Lung (tissue), 12 donors: ENCODE results near the gene RADIL. TPM values are rescaled to one million over a fixed set of nuclear protein-coding genes. Genes with fewer than 3 reads are reported as not detected.

ENCODE experiments used
- ATAC-seq: fragments of 200-7000 bp; cut with Tn5 transposase; one replicate; pipeline ENCODE4 v1.9.1; 2020; ENCODE audit warnings: moderate number of reproducible peaks; ENCODE audit not compliant: insufficient read depth, low FRiP score
- DNase-seq, 3 donors: peaks; one replicate each; pipeline ENCODE4 v3.0.0-alpha.2; 2013 to 2017
- H3K27ac ChIP-seq, 2 donors: one replicate each; pipeline ENCODE4 v1.5.1; 2013; ENCODE audit warnings: mild to moderate bottlenecking in 2 of 2, moderate library complexity in 2 of 2, control low read depth in 1 of 2, inconsistent platforms in 1 of 2, low read depth in 1 of 2, low read length in 1 of 2
- H3K27me3 ChIP-seq, 3 donors: one replicate each; pipeline ENCODE4 v1.5.1; 2013; ENCODE audit warnings: low read length in 2 of 3; ENCODE audit not compliant: control insufficient read depth in 3 of 3, insufficient read depth in 3 of 3
- H3K36me3 ChIP-seq, 4 donors: one replicate each; pipeline ENCODE4 v1.5.1; 2013; ENCODE audit warnings: low read length in 4 of 4, mild to moderate bottlenecking in 1 of 4, moderate library complexity in 1 of 4; ENCODE audit not compliant: control insufficient read depth in 4 of 4, insufficient read depth in 4 of 4
- H3K4me1 ChIP-seq, 5 donors: one replicate each; pipeline ENCODE4 v1.5.1; 2013; ENCODE audit warnings: low read length in 5 of 5, mild to moderate bottlenecking in 2 of 5, moderate library complexity in 1 of 5; ENCODE audit not compliant: control insufficient read depth in 5 of 5, insufficient read depth in 5 of 5
- H3K4me3 ChIP-seq: one replicate; pipeline ENCODE4 v1.5.1; 2013; ENCODE audit warnings: mild to moderate bottlenecking, control low read depth, moderate library complexity
- H3K9ac ChIP-seq, 2 donors: one replicate each; pipeline ENCODE4 v1.5.1; 2013; ENCODE audit warnings: low read length in 2 of 2, control low read depth in 1 of 2; ENCODE audit not compliant: insufficient read depth in 1 of 2
- H3K9me3 ChIP-seq, 4 donors: one replicate each; pipeline ENCODE4 v1.5.1; 2013; ENCODE audit warnings: low read length in 3 of 4, mild to moderate bottlenecking in 1 of 4, moderate library complexity in 1 of 4; ENCODE audit not compliant: control insufficient read depth in 4 of 4, insufficient read depth in 3 of 4
- WGBS, 2 donors: extraction: QIAGEN DNeasy Blood & Tissue Kit; methylation state at CpG; one replicate each; pipeline ENCODE4 v1.1.7; 2013; 5-methylcytosine and 5-hydroxymethylcytosine counted together
- polyA plus RNA-seq, 2 donors: library from polyadenylated mRNA; stranded (reverse); fragments of 200-250 nt; gene quantifications; one replicate each; pipeline ENCODE4 v1.2.1, GENCODE V29; 2013
- total RNA-seq, 2 donors: library from RNA; depleted of rRNA in 1 of 2; stranded (reverse); fragments of >200 nt in 1 of 2; gene quantifications; one replicate each; pipeline ENCODE4 v1.2.1, GENCODE V29; 2014 to 2021
- TF ChIP-seq, protein P1 (sequence below): IDR thresholded peaks from 2 replicates; pipeline ENCODE4 v1.5.1; 2012; ENCODE audit warnings: mild to moderate bottlenecking; ENCODE audit errors: control extremely low read depth, extremely low read depth
- donor health status: control.
- donor health status: control.
- donor health status: Bipolar disorder and iron deficiency.
- donor health status: healthy.
- donor health status: DM: yes; HTN: yes; CAD: no.

Gene RADIL
- total and polyA plus RNA-seq, 4 donors, result 3.7 to 9.3 (median 6.3) TPM

DNA sequence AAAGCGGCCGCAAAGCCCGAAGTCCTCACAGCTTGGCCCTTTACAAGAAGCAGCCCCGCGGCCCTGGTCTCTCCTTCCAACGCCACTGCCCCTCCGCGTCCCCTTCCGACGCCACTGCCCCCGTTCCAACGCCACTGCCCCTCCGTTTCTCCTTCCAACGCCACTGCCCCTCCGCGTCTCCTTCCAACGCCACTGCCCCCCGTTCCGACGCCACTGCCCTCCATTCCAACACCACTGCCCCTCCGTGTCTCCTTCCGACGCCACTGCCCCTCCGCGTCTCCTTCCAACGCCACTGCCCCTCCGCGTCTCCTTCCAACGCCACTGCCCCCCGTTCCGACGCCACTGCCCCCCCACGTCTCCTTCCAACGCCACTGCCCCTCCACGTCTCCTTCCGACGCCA is 75.0 kb downstream of the RADIL start:
- WGBS, 2 donors, result 77 to 86% methylated on average over 37 of the region's 37 CpGs
- TF ChIP-seq, protein P1, sequence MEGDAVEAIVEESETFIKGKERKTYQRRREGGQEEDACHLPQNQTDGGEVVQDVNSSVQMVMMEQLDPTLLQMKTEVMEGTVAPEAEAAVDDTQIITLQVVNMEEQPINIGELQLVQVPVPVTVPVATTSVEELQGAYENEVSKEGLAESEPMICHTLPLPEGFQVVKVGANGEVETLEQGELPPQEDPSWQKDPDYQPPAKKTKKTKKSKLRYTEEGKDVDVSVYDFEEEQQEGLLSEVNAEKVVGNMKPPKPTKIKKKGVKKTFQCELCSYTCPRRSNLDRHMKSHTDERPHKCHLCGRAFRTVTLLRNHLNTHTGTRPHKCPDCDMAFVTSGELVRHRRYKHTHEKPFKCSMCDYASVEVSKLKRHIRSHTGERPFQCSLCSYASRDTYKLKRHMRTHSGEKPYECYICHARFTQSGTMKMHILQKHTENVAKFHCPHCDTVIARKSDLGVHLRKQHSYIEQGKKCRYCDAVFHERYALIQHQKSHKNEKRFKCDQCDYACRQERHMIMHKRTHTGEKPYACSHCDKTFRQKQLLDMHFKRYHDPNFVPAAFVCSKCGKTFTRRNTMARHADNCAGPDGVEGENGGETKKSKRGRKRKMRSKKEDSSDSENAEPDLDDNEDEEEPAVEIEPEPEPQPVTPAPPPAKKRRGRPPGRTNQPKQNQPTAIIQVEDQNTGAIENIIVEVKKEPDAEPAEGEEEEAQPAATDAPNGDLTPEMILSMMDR, result no peak
- H3K27ac ChIP-seq, result no peak overlapping the region
- H3K36me3 ChIP-seq, result peaks cover 0 to 15% (median 8%) of the 10 kb centered on the region in 4 donors
- no peak for DNase-seq
- H3K4me1 ChIP-seq, result no peaks in the 10 kb centered on the region
- H3K4me3 ChIP-seq, result no peak overlapping the region
- ATAC-seq, result no peak
- no peak overlapping the region for H3K9ac ChIP-seq
- H3K9me3 ChIP-seq, result peaks cover 0 to 8% (median 2%) of the 10 kb centered on the region in 4 donors
- H3K27me3 ChIP-seq, result no peaks in the 10 kb centered on the region

DNA sequence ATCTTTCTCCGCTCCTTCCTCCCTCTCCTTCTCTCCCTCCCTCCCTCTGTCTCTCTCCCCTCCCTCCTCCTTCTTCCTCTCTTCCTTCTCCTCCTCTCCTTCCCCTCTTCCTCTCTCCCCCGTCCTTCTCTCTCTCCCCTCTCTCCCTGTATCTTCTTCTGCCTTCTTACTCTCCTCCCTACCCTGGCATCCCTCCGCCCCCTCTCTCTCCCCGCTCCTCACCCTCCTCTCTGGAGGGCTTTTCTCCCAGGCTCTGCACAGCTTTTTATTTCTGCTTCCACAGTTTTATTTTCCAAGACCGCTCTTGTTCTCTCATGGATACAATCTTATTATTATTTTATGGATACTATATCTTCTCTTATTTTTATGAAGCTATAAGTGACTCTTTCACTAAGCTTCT is 75.5 kb downstream of the RADIL start:
- H3K27ac ChIP-seq, result no peak overlapping the region
- ATAC-seq (no peak), DNase-seq (no peak)
- WGBS, 2 donors, result 65 to 72% methylated on average over 5 of the region's 5 CpGs
- H3K4me1 ChIP-seq, result no peaks in the 10 kb centered on the region
- no peak overlapping the region for H3K9ac ChIP-seq
- H3K9me3 ChIP-seq, result peaks cover 0 to 5% (median 0%) of the 10 kb centered on the region in 4 donors
- H3K36me3 ChIP-seq, result peaks cover 0 to 11% (median 3%) of the 10 kb centered on the region in 4 donors
- no peak overlapping the region for H3K4me3 ChIP-seq
- TF ChIP-seq, protein P1, result no peak
- no peaks in the 10 kb centered on the region for H3K27me3 ChIP-seq

DNA sequence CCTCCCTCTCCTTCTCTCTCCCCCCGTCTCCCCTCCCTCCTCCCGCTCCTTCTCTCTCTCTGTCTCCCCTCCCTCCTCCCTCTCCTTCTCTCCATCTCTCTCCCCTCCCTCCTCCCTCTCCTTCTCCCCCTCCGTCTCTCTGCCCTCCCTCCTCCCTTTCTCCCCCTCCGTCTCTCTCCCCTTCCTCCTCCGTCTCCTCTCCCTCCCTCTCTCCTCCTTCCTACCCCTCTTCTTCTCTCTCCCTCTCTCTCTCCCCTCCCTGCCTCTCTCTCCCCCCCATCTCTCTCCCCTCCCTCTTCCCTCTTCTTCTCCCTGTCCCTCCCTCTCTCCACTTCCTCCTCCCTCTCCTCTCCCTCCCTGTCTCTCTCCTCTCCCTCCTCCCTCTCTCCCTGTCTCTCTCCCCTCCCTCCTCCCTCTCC is 75.9 kb downstream of the RADIL start:
- H3K4me1 ChIP-seq, result no peaks in the 10 kb centered on the region
- peaks cover 0 to 7% (median under 1%) of the 10 kb centered on the region in 4 donors for H3K36me3 ChIP-seq
- H3K27ac ChIP-seq, result no peak overlapping the region
- no peak for ATAC-seq
- DNase-seq, result peak in 1 of 3 donors; percentile 67
- peaks cover 0 to under 1% (median 0%) of the 10 kb centered on the region in 4 donors for H3K9me3 ChIP-seq
- TF ChIP-seq, protein P1, result no peak
- no peak overlapping the region for H3K9ac ChIP-seq
- 16 to 33% methylated on average over 5 of the region's 5 CpGs for WGBS, 2 donors
- no peaks in the 10 kb centered on the region for H3K27me3 ChIP-seq
- no peak overlapping the region for H3K4me3 ChIP-seq
